OCI-LY3 (cell line): Measurements from ENCODE around the gene FGG.

Experiments
- EZH2phosphoT487 ChIP-seq: fragments of 200-600 bp; shearing (Covaris generic); IDR thresholded peaks from 2 replicates; pipeline ENCODE4 v1.6.1; 2018; ENCODE audit warnings: antibody characterized with exemption, mixed run types, low read depth
- TF ChIP-seq, protein P1 (sequence below): fragments of 200-600, 300-600 bp; sonication (generic); IDR thresholded peaks from 2 replicates; pipeline ENCODE4 v1.5.1; 2014; ENCODE audit warnings: antibody characterized with exemption, low read length, low read depth

DNA sequence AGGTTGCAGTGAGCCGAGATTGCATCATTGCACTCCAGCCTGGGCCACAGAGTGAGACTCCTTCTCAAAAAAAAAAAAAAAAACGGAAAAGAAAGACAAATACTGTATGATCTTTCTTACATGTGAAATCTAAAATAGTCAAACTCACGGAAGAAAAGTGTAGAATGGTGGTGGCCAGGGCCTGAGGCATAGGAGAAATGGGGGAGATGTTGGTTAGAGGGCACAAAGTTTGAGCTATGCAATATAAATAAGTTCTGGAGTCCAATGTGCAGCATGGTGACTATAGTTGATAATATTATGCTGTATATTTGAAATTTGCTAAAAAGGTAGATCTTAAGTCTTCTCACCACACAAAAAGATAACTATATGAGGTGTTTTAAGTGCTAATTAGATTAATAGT is 20.6 kb downstream of the FGG start:
- TF ChIP-seq, protein P1, sequence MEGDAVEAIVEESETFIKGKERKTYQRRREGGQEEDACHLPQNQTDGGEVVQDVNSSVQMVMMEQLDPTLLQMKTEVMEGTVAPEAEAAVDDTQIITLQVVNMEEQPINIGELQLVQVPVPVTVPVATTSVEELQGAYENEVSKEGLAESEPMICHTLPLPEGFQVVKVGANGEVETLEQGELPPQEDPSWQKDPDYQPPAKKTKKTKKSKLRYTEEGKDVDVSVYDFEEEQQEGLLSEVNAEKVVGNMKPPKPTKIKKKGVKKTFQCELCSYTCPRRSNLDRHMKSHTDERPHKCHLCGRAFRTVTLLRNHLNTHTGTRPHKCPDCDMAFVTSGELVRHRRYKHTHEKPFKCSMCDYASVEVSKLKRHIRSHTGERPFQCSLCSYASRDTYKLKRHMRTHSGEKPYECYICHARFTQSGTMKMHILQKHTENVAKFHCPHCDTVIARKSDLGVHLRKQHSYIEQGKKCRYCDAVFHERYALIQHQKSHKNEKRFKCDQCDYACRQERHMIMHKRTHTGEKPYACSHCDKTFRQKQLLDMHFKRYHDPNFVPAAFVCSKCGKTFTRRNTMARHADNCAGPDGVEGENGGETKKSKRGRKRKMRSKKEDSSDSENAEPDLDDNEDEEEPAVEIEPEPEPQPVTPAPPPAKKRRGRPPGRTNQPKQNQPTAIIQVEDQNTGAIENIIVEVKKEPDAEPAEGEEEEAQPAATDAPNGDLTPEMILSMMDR, result no peak
- no peak for TF ChIP-seq EZH2phosphoT487
